MM.1S (cell line): Measurements from ENCODE around the gene MC1R.

Experiments
- DNase-seq: peaks from one replicate; pipeline ENCODE4 v3.0.0-alpha.2; 2015
- H2AFZ ChIP-seq: fragments of 300-600 bp; sonication (generic); 2 replicates; pipeline ENCODE4 v1.6.0; 2016; ENCODE audit warnings: antibody characterized with exemption, low read length
- H3F3A ChIP-seq: fragments of 300-600 bp; sonication (generic); 2 replicates; pipeline ENCODE4 v1.6.1; 2016; ENCODE audit warnings: mild to moderate bottlenecking, antibody characterized with exemption, low read length, moderate library complexity, mixed read lengths; ENCODE audit not compliant: insufficient read depth
- H3K27ac ChIP-seq: fragments of 300-600 bp; sonication (generic); 2 replicates; pipeline ENCODE4 v1.5.1; 2016; ENCODE audit warnings: mild to moderate bottlenecking, low read length
- H3K27me3 ChIP-seq: fragments of 300-600 bp; sonication (generic); replicated peaks from 2 replicates; pipeline ENCODE4 v1.6.0; 2016; ENCODE audit warnings: low read length; ENCODE audit not compliant: insufficient read depth
- H3K36me3 ChIP-seq: fragments of 300-600 bp; sonication (generic); replicated peaks from 2 replicates; pipeline ENCODE4 v1.6.1; 2016; ENCODE audit warnings: mild to moderate bottlenecking, low read length, mixed read lengths; ENCODE audit not compliant: insufficient read depth
- H3K4me1 ChIP-seq: fragments of 300-600 bp; sonication (generic); 2 replicates; pipeline ENCODE4 v1.6.1; 2016; ENCODE audit warnings: low read length, mixed read lengths
- H3K4me2 ChIP-seq: fragments of 300-600 bp; sonication (generic); 2 replicates; pipeline ENCODE4 v1.6.0; 2016; ENCODE audit warnings: low read depth, low read length
- H3K4me3 ChIP-seq: fragments of 300-600 bp; sonication (generic); 2 replicates; pipeline ENCODE4 v1.5.1; 2016; ENCODE audit warnings: low read length, mixed read lengths
- H3K79me2 ChIP-seq: fragments of 300-600 bp; sonication (generic); 2 replicates; pipeline ENCODE4 v1.6.1; 2016; ENCODE audit warnings: mixed run types, low read length, mixed read lengths
- H3K9ac ChIP-seq: fragments of 300-600 bp; sonication (generic); 2 replicates; pipeline ENCODE4 v1.6.1; 2016; ENCODE audit warnings: low read length, mixed read lengths
- H3K9me2 ChIP-seq: fragments of 300-600 bp; sonication (generic); replicated peaks from 2 replicates; pipeline ENCODE4 v1.6.1; 2016; ENCODE audit warnings: mild to moderate bottlenecking, low read length, mixed read lengths; ENCODE audit not compliant: insufficient read depth
- H3K9me3 ChIP-seq: fragments of 300-600 bp; sonication (generic); replicated peaks from 2 replicates; pipeline ENCODE4 v1.6.1; 2016; ENCODE audit warnings: mild to moderate bottlenecking, low read length, mixed read lengths; ENCODE audit not compliant: insufficient read depth
- H4K20me1 ChIP-seq: fragments of 300-600 bp; sonication (generic); 2 replicates; pipeline ENCODE4 v1.6.1; 2016; ENCODE audit warnings: mild to moderate bottlenecking, low read length, moderate library complexity, mixed read lengths; ENCODE audit not compliant: insufficient read depth
- EZH2 ChIP-seq: fragments of 300-600 bp; sonication (generic); optimal IDR thresholded peaks from 2 replicates; pipeline ENCODE3; 2017; ENCODE audit warnings: low read depth, mild to moderate bottlenecking, antibody characterized with exemption, low read length, mixed read lengths
- EZH2phosphoT487 ChIP-seq: fragments of 300-600 bp; sonication (generic); IDR thresholded peaks from 2 replicates; pipeline ENCODE4 v1.6.1; 2018; ENCODE audit warnings: antibody characterized with exemption, low read length
- TF ChIP-seq, protein P1 (sequence below): fragments of 300-600 bp; sonication (generic); IDR thresholded peaks from 2 replicates; pipeline ENCODE4 v1.5.1; 2016; ENCODE audit warnings: antibody characterized with exemption, low read length, mixed read lengths

The MC1R gene

DNA sequence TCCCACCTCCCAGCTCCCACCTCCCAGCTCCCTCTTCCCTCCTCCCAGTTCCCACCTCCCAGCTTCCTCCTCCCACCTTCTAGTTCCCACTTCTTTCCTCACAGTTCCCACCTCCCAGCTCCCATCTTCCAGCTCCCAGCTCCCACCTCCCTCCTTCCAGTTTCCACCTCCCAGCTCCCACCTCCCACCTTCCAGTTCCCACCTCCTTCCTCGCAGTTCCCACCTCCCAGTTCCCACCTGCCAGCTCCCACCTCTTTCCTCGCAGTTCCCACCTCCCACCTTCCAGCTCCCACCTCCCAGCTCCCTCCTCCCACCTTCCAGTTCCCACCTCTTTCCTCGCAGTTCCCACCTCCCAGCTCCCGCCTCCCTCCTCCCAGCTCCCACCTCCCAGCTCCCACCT, 10.4 kb upstream of the MC1R start:
- H2AFZ ChIP-seq, result no peak overlapping the region
- no peaks in the 10 kb centered on the region for H3F3A ChIP-seq
- H3K79me2 ChIP-seq, result no peaks in the 10 kb centered on the region
- H3K4me2 ChIP-seq, result no peak overlapping the region
- H3K9me3 ChIP-seq, result no peaks in the 10 kb centered on the region
- H3K9ac ChIP-seq, result no peak overlapping the region
- no peak overlapping the region for H3K4me3 ChIP-seq
- H3K36me3 ChIP-seq, result no peaks in the 10 kb centered on the region
- H4K20me1 ChIP-seq, result no peaks in the 10 kb centered on the region
- DNase-seq, result no peak
- TF ChIP-seq, protein P1, sequence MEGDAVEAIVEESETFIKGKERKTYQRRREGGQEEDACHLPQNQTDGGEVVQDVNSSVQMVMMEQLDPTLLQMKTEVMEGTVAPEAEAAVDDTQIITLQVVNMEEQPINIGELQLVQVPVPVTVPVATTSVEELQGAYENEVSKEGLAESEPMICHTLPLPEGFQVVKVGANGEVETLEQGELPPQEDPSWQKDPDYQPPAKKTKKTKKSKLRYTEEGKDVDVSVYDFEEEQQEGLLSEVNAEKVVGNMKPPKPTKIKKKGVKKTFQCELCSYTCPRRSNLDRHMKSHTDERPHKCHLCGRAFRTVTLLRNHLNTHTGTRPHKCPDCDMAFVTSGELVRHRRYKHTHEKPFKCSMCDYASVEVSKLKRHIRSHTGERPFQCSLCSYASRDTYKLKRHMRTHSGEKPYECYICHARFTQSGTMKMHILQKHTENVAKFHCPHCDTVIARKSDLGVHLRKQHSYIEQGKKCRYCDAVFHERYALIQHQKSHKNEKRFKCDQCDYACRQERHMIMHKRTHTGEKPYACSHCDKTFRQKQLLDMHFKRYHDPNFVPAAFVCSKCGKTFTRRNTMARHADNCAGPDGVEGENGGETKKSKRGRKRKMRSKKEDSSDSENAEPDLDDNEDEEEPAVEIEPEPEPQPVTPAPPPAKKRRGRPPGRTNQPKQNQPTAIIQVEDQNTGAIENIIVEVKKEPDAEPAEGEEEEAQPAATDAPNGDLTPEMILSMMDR, result no peak
- TF ChIP-seq EZH2 (no peak), EZH2phosphoT487 (no peak)
- no peaks in the 10 kb centered on the region for H3K4me1 ChIP-seq
- H3K27ac ChIP-seq, result no peak overlapping the region
- no peaks in the 10 kb centered on the region for H3K9me2 ChIP-seq
- no peaks in the 10 kb centered on the region for H3K27me3 ChIP-seq

DNA sequence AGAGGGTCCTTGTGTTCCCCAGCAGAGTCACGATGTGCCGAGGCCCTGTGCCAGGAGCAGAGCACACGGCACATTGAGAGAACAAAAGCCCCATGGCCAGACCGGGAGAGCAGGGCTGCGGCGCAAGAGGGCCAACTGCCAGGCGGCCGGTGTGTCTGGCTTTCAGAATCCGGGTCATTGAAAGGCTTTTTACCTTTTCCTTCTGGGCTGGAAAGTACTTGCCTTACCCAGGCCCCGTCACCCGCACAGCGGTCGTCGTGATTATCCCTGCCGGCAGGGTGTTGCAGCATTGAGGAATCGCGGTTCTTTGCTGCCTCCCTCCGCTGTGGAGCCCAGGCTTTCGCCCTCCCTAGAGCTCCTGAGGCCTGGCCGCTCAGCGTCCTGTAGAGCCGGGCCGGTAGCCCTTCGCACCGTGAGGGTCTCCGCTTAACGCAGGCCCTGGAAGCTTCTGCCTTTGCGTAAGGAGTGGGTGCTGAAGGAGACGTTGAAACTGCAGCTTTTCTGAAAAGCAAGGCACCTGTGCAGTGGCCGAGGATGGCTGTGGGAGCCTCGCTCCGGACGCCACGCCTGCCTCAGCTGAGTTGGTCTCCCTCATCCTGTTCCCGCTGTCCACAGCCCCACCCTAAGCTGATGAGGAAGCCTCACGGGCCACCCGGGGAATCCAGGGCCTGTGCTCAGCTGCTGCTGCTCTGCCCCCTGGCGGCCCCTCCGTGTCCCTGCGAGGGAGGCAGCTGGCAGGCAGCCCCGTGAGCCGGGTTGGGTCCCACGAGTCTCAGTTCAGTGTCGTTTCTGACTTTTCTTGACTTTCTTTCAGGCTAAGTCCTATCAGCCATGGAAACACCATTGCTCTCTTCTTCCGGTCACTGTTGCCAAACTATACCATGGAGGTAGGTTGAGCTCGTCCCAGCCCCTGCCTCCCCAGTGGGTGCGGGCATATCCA, 8.6 kb upstream of the MC1R start:
- Histone ChIP-seq H3F3A (no peaks in the 10 kb centered on the region), H3K4me3 (no peak overlapping the region), H3K4me2 (no peak overlapping the region), H3K36me3 (no peaks in the 10 kb centered on the region), H3K4me1 (no peaks in the 10 kb centered on the region), H3K9ac (no peak overlapping the region), H3K27ac (no peak overlapping the region), H3K9me3 (no peaks in the 10 kb centered on the region), H2AFZ (no peak overlapping the region), H3K9me2 (no peaks in the 10 kb centered on the region), H4K20me1 (no peaks in the 10 kb centered on the region), H3K27me3 (no peaks in the 10 kb centered on the region), H3K79me2 (no peaks in the 10 kb centered on the region)
- no peak for DNase-seq
- TF ChIP-seq EZH2 (no peak), EZH2phosphoT487 (no peak)
- TF ChIP-seq, protein P1, result peak; percentile 51

DNA sequence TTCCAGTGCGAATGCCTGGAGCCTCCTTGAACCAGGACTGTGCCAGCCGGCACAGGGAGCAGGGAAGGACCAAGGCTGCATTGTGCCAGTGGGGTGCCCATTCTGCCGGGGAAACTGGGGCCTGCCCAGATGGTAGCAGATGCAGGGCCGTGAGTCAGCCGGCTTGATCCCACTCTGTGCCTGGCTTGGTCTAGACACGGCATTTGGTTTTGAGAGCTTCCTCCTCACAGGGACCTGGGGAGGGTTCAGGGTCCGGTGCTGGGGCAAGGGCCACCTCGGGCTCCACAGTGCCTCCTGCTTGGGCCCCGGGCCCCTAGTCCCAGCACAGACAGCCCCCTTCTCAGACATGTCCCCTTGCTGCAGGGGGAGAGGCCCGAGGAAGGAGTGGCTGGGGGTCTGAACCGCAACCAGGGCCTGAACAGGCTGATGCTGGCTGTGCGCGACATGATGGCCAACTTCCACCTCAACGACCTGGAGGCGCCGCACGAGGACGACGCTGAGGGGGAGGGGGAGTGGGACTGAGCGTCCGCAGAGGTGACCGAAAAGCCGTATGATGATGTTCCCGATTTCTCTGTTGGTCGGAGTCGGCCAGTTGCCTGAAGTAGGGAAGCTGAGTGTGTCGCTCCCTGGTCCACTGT, 7.8 kb upstream of the MC1R start:
- Histone ChIP-seq H3K27ac (no peak overlapping the region), H3K79me2 (no peaks in the 10 kb centered on the region), H3K9me2 (no peaks in the 10 kb centered on the region), H3K9me3 (no peaks in the 10 kb centered on the region), H3K4me1 (no peaks in the 10 kb centered on the region), H3K9ac (no peak overlapping the region), H4K20me1 (no peaks in the 10 kb centered on the region), H3K4me3 (no peak overlapping the region), H3K4me2 (no peak overlapping the region), H3K36me3 (no peaks in the 10 kb centered on the region), H3F3A (no peaks in the 10 kb centered on the region), H2AFZ (no peak overlapping the region), H3K27me3 (no peaks in the 10 kb centered on the region)
- TF ChIP-seq, protein P1, result no peak
- TF ChIP-seq EZH2 (no peak), EZH2phosphoT487 (no peak)
- DNase-seq, result no peak
